Activated B cell treated with CpG ODN at 0.5 μM for 24 hours (primary cell): ENCODE measurements around the gene IFI27L1. TPM values are rescaled to one million over a fixed set of nuclear protein-coding genes. Genes with fewer than 3 reads are reported as not detected.
"Not testable (repeated sequence)": the region's sequence is repeated elsewhere in the genome, so short reads cannot be mapped to it uniquely, and the experiment has no call there.

ENCODE experiments used
- ATAC-seq: fragments of 200-7000 bp; cut with Tn5 transposase; one replicate; pipeline ENCODE4 v1.10.0; 2021; ENCODE audit warnings: low read depth, mild to moderate bottlenecking, moderate library complexity
- CTCF ChIA-PET: fragments of 350-600 bp; sonication (Branson Sonifier 250); formaldehyde crosslinking; loops from one replicate; lab custom pipeline; 2021; ENCODE audit warnings: antibody characterized with exemption; lab: Charles Lee
- POLR2A ChIA-PET: fragments of 350-600 bp; sonication (Branson Sonifier 250); formaldehyde crosslinking; loops from one replicate; lab custom pipeline; 2021; ENCODE audit warnings: antibody characterized with exemption; lab: Charles Lee
- DNase-seq: peaks from one replicate; pipeline ENCODE4 v3.0.0; 2022
- H3K27ac Mint-ChIP-seq: one replicate; pipeline ENCODE4 v1.8.0; 2020; ENCODE audit warnings: mixed read lengths
- H3K27me3 Mint-ChIP-seq: one replicate; pipeline ENCODE4 v1.8.0; 2021; ENCODE audit warnings: mixed read lengths
- H3K36me3 Mint-ChIP-seq: one replicate; pipeline ENCODE4 v1.8.0; 2021; ENCODE audit warnings: low read depth, mixed read lengths
- H3K4me1 Mint-ChIP-seq: one replicate; pipeline ENCODE4 v1.8.0; 2021; ENCODE audit warnings: mixed read lengths
- H3K4me3 Mint-ChIP-seq: one replicate; pipeline ENCODE4 v1.8.0; 2020; ENCODE audit warnings: mild to moderate bottlenecking, mixed read lengths
- H3K9me3 Mint-ChIP-seq: one replicate; pipeline ENCODE4 v1.8.0; 2020; ENCODE audit warnings: mixed read lengths
- intact Hi-C: fragments of 100-400 bp; cut with micrococcal nuclease; formaldehyde crosslinking; loops from one replicate; pipeline ENCODE4 v1.15.1; 2024
- total RNA-seq: library from RNA; stranded (reverse); gene quantifications from 2 replicates; pipeline ENCODE4 v1.2.3, GENCODE V29; 2022
- TF ChIP-seq, protein P1 (sequence below): fragments of 200-600 bp; IDR thresholded peaks from one replicate; pipeline ENCODE4 v1.8.0; 2022; ENCODE audit warnings: antibody characterized with exemption, mild to moderate bottlenecking

IFI27L1 gene
- total RNA-seq, 1 donor from 2014 or later = 9.2 TPM

DNA sequence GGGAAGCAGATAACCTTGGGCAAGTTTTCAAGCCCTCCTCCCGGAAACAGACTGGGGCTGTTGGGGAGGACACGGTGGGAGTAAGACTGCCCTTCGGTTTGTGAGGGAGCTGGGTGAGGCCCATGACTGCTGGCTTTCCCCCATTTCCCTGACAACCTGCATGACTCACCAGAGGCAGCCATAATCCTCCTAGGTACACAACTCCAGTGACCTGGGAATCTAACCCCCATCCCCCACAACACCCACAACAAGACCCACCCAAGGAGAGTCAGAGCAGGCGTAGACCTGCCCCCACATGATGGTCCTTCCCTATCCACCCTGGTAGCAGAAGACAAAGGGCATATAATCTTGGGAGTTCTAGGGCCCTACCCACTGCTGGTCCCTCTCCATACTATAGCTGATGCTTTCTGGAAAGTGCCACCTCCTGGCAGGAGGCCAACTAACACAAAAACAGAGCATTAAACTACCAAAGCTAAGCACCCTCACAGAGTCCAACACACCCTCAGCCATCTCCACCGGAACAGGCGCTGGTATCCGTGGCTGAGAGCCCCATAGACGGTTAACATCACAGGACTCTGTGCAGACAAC is 14.9 kb upstream of the IFI27L1 start:
- Mint-ChIP-seq H3K9me3 (peaks cover 16% of the 10 kb centered on the region), H3K27me3 (no peaks in the 10 kb centered on the region), H3K27ac (no peak overlapping the region), H3K4me1 (peaks cover 59% of the 10 kb centered on the region), H3K4me3 (no peak overlapping the region), H3K36me3 (peaks cover 91% of the 10 kb centered on the region)
- ATAC-seq (no peak), DNase-seq (no peak)
- ChIA-PET CTCF (interaction anchor here (1.2 to 2.3 kb wide), 2 partner anchors 30 to 70 kb away, joined by 3 to 5 read pairs; no protein-coding TSS in a partner anchor), POLR2A (no interaction called here)
- TF ChIP-seq, protein P1, sequence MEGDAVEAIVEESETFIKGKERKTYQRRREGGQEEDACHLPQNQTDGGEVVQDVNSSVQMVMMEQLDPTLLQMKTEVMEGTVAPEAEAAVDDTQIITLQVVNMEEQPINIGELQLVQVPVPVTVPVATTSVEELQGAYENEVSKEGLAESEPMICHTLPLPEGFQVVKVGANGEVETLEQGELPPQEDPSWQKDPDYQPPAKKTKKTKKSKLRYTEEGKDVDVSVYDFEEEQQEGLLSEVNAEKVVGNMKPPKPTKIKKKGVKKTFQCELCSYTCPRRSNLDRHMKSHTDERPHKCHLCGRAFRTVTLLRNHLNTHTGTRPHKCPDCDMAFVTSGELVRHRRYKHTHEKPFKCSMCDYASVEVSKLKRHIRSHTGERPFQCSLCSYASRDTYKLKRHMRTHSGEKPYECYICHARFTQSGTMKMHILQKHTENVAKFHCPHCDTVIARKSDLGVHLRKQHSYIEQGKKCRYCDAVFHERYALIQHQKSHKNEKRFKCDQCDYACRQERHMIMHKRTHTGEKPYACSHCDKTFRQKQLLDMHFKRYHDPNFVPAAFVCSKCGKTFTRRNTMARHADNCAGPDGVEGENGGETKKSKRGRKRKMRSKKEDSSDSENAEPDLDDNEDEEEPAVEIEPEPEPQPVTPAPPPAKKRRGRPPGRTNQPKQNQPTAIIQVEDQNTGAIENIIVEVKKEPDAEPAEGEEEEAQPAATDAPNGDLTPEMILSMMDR = no peak
- intact Hi-C loops = no loop called here

DNA sequence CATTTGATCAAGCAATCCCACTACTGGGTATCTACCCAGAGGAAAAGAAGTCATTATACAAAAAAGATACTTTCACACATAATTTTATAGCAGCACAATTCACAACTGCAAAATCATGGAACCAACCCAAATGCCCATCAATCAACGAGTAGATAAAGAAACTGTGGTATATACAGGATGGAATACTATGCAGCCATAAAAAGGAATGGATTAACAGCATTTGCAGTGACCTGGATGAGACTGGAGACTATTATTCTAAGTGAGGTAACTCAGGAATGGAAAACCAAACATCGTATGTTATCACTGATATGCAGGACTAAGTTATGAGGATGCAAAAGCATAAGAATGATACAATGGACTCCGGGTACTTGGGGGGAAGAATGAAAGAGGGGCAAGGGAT is 9.0 kb upstream of the IFI27L1 start:
- DNase-seq, H3K4me3 Mint-ChIP-seq, ATAC-seq, H3K27me3 Mint-ChIP-seq, H3K27ac Mint-ChIP-seq, intact Hi-C loops, POLR2A ChIA-PET: not testable (repeated sequence)
- Mint-ChIP-seq H3K36me3 (peaks cover 74% of the 10 kb centered on the region), H3K4me1 (peaks cover 51% of the 10 kb centered on the region), H3K9me3 (peaks cover 34% of the 10 kb centered on the region)
- CTCF ChIA-PET = interaction anchor here (0.6 kb wide), 1 partner anchor 1654 kb away, joined by 5 read pairs; no protein-coding TSS in a partner anchor

DNA sequence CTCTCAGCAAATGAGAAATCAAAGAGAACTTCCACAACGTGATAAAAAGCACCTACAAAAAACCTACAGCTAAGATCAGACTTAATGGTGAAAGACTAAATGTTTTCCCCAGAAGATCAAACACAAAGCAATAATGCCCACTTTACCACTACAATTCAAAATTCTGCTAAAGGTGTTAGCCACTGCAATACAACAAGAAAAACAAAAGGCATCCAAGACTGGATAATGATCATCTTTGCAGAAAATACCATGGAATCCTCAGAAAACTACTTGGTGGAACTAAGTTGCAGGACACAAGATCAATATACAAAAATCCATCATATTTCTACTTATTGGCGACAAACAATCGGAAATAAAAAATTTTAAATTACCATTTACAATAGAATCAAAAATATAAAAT is 6.6 kb upstream of the IFI27L1 start:
- no peaks in the 10 kb centered on the region for H3K27me3 Mint-ChIP-seq
- peaks cover 53% of the 10 kb centered on the region for H3K4me1 Mint-ChIP-seq
- no peak overlapping the region for H3K27ac Mint-ChIP-seq
- intact Hi-C loops = no loop called here
- DNase-seq (no peak), ATAC-seq (no peak)
- H3K36me3 Mint-ChIP-seq = peaks cover 74% of the 10 kb centered on the region
- no peak overlapping the region for H3K4me3 Mint-ChIP-seq
- TF ChIP-seq, protein P1 = no peak
- POLR2A ChIA-PET = interaction anchor here (0.9 kb wide), 1 partner anchor 18 kb away, joined by 4 read pairs; no protein-coding TSS in a partner anchor
- peaks cover 20% of the 10 kb centered on the region for H3K9me3 Mint-ChIP-seq
- CTCF ChIA-PET = no interaction called here

DNA sequence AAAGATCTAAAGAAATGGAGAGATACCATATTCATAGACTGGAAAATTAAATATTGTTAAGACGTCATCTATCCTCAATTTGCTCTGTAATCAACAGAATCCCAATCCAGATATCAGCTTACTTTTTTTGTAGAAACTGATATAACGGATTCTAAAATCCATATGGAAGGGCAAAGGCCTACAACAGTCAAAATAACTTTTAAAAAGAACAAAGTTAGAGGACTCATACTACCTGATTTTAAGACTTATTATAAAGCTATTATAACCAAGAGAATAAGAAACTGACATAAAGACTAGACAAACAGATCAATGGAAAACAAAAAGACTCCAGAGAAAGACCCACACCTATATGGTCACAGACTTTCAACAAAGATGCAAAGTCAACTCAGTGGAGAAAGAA is 6.1 kb upstream of the IFI27L1 start:
- H3K27ac Mint-ChIP-seq = no peak overlapping the region
- POLR2A ChIA-PET = no interaction called here
- CTCF ChIA-PET = no interaction called here
- H3K9me3 Mint-ChIP-seq = peaks cover 19% of the 10 kb centered on the region
- peak overlapping the region; percentile 24 for H3K4me3 Mint-ChIP-seq
- intact Hi-C loops = no loop called here
- H3K4me1 Mint-ChIP-seq = peaks cover 58% of the 10 kb centered on the region
- no peak for ATAC-seq
- TF ChIP-seq, protein P1 = no peak
- no peak for DNase-seq
- peaks cover 72% of the 10 kb centered on the region for H3K36me3 Mint-ChIP-seq
- H3K27me3 Mint-ChIP-seq = no peaks in the 10 kb centered on the region

DNA sequence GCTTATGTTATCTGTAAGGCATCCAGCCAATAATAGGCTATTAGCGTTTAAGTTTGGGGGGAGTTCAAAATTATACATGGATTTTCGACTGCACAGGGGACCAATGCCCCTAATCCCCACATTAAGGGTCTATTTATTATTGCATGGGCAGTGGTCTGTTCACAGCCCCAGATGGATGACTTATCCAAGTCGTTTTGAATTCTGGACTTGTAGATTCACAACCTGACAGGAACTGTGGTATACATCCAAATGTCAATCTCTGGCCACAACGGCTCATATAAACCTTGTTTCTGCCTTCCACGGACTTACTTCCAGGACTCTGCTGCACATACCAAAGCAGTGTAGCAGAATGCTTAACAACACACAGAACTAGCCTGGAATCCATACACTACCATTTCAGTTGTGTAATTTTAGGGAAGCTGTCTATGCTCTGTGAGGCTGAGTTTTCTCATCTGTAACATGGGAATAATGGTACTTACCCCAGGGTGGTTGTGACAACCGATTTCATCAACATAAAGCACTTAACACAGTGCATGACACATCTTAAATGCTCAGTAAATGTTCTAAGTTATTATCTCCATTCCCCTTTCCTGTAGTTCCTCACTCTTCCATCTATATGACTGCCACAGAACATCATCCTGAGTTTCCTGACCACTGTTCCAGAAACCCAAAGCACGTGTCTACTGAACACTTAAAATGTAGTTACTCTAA is 3.8 kb upstream of the IFI27L1 start:
- Mint-ChIP-seq H3K27ac (no peak overlapping the region), H3K36me3 (peaks cover 66% of the 10 kb centered on the region), H3K9me3 (peaks cover 13% of the 10 kb centered on the region), H3K27me3 (no peaks in the 10 kb centered on the region), H3K4me1 (peaks cover 62% of the 10 kb centered on the region), H3K4me3 (peak overlapping the region; percentile 39)
- ChIA-PET CTCF (no interaction called here), POLR2A (no interaction called here)
- intact Hi-C loops = no loop called here
- DNase-seq (no peak), ATAC-seq (no peak)
- TF ChIP-seq, protein P1 = no peak
